Stimulated activated CD4-positive, alpha-beta T cell treated with anti-CD3 and anti-CD28 coated beads, Interleukin-4, amount 100 ng/mL, for 24 hours (primary cell): ENCODE results near the gene TMEM232.

Source experiments
- DNase-seq: peaks from one replicate; pipeline ENCODE4 v3.0.0-alpha.2; 2020

The TMEM232 gene

DNA sequence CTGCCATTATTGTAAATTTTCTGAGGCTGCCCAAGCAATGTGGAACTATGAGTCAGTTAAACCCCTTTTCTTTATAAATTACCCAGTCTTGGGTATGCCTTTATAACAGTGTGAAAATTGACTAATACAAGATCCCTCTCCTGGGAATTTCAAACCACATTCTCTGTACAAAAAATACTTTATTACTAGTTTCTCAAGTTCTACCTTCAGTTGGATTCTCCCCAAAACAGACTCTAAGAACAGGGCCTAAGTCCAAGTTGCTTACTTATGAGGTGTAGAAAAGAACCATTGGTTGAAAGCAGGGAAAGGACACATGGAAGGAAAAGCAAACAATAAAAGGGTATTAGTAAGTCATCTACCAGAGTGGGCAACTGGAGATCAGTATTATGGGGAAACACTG lies 343.2 kb downstream of the TMEM232 start:
- DNase-seq, result no peak

DNA sequence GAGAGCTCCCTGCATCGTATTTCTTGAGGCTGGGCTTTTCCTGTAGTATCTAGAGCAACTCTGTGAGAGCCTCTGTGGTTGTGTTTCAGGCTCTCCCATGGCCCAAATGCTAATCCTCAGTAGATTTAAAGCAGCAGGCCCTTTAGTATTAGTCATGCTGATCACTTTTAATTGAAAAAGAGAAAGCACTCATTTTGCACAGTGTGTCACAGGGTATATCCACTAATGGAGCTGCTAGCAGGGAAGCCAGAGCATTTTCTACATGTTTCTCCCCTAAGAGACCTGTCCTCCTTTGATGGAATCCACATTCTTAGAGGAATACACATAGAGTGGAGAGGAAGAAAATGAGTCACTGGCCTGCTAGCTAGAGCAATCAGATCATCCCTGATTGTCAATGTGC lies 348.5 kb downstream of the TMEM232 start:
- DNase-seq, result no peak

GRCh38 chr5:110377361-110377760 lies 349.1 kb downstream of the TMEM232 start:
- no peak for DNase-seq

DNA sequence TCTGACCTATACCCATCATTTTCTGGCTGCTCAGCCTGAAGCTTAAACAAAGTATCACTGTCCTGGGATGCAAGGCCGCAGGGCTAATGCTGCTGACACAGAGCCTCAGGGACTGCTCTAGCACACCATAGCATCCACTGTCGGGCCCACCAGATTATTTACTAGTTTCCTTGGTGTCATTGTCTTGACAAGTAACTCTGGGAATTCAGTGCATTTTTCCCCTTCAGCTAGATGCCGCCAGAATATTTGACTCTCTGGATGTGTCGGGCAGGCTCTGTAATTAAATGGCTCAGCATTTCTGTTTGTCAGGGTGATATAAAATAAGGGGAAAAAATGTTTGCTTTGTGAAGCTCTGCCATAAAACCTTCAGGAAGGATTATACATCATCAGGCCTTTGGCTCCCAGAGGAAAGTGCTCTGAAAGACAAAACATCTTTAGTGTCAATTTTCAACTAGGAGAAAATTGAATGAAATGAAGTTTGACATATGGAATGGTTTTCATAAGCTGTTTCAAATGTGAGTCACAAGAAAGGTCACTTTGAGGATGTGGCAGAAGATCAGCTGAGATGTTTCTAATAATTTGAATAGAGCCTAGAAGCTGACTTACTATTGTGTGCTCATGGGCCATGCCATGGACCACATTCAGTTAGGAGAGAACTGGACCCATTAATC lies 350.1 kb downstream of the TMEM232 start:
- no peak for DNase-seq

- no peak for DNase-seq
Measured at GRCh38 chr5:110371725-110372041, 354.8 kb downstream of the TMEM232 start.

- DNase-seq, result no peak
Measured at GRCh38 chr5:110371011-110371724, 355.3 kb downstream of the TMEM232 start.
